Nephron progenitor cell (in vitro differentiated cells): ENCODE measurements around the gene C17orf50.
"Not testable (repeated sequence)": the region's sequence is repeated elsewhere in the genome, so short reads cannot be mapped to it uniquely, and the experiment has no call there.

ENCODE experiments used
- DNase-seq: peaks from one replicate; pipeline ENCODE4 v3.0.0; 2021
- H3K27ac Mint-ChIP-seq: 2 replicates; pipeline ENCODE4 v1.8.0; 2021; ENCODE audit warnings: mild to moderate bottlenecking, moderate library complexity, mixed read lengths
- H3K27me3 Mint-ChIP-seq: 2 replicates; pipeline ENCODE4 v1.8.0; 2021; ENCODE audit warnings: mild to moderate bottlenecking, low read depth, mixed read lengths; ENCODE audit not compliant: poor library complexity
- H3K36me3 Mint-ChIP-seq: 2 replicates; pipeline ENCODE4 v1.8.0; 2021; ENCODE audit warnings: low read depth, mixed read lengths
- H3K4me1 Mint-ChIP-seq: 2 replicates; pipeline ENCODE4 v1.8.0; 2021; ENCODE audit warnings: mixed read lengths
- H3K4me3 Mint-ChIP-seq: 2 replicates; pipeline ENCODE4 v1.8.0; 2021; ENCODE audit warnings: mild to moderate bottlenecking, moderate library complexity, mixed read lengths
- H3K9me3 Mint-ChIP-seq: 2 replicates; pipeline ENCODE4 v1.8.0; 2021; ENCODE audit warnings: mild to moderate bottlenecking, moderate library complexity, mixed read lengths
- TF ChIP-seq, protein P1 (sequence below): fragments of 200-600 bp; sonication (generic); IDR thresholded peaks from 2 replicates; pipeline ENCODE4 v1.5.0; 2021; ENCODE audit warnings: antibody characterized with exemption

The C17orf50 gene

DNA sequence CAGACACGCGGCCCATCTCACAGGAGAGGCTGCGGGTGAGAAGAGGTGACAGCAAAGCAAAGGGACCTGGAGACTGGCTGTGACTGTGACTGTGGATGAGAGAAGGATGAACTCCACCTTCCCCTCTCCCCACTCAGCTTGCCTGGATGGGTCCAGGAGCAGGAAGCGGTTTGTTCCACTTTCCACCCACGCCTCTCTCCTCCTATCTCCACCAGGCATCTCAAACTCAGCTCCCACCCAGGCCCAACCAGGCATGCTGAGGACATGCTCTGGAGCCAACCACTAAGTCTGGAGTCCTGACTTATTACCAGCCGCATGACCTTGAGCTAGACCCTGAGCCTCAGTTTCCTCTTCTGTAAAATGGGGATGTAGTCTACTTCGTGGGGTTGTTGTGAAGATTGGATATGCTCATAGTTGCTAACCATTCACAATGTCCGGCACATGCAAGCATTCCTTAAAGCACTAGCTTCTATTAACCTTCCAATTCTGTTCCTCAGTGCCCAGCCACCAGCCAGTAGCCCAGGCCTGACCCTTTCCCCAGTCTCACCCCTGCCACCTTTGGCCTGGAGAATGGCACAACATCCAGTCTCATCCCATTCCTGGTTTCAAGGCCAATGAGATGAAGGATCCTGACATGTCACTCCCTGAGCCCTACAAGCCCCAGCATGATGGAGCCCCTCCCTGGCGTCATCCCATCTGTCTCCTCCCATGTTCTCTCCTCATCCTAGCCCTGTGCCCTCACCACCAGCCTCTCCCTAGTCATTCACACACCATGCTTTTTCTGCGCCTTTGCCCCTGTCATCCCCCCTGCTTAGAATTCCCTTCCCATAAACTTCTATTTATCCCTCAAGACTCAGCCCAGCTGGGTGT, 9.9 kb upstream of the C17orf50 start:
- Mint-ChIP-seq H3K4me1 (peaks cover 35% of the 10 kb centered on the region), H3K27me3 (peaks cover 49% of the 10 kb centered on the region), H3K9me3 (no peaks in the 10 kb centered on the region), H3K4me3 (peak overlapping the region; percentile 71), H3K36me3 (no peaks in the 10 kb centered on the region), H3K27ac (no peak overlapping the region)
- TF ChIP-seq, protein P1, sequence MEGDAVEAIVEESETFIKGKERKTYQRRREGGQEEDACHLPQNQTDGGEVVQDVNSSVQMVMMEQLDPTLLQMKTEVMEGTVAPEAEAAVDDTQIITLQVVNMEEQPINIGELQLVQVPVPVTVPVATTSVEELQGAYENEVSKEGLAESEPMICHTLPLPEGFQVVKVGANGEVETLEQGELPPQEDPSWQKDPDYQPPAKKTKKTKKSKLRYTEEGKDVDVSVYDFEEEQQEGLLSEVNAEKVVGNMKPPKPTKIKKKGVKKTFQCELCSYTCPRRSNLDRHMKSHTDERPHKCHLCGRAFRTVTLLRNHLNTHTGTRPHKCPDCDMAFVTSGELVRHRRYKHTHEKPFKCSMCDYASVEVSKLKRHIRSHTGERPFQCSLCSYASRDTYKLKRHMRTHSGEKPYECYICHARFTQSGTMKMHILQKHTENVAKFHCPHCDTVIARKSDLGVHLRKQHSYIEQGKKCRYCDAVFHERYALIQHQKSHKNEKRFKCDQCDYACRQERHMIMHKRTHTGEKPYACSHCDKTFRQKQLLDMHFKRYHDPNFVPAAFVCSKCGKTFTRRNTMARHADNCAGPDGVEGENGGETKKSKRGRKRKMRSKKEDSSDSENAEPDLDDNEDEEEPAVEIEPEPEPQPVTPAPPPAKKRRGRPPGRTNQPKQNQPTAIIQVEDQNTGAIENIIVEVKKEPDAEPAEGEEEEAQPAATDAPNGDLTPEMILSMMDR, result no peak
- DNase-seq, result no peak

DNA sequence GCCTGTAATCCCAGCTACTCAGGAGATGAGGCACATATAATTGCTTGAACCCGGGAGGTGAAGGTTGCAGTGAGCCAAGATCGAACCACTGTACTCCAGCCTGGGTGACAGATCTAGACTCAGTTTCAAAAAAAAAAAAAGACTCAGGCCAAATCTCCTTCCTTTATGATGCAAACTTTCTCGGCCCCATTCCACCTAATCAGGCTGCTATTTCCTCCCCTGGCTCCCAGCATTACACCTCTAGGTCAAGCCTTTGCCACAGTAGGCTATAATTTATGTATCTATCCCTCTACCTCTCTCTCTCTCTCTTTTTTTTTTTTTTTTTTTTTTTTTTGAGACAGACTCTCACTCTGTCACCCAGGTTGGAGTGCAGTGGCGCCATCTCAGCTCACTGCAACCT, 9.1 kb upstream of the C17orf50 start:
- H3K27ac Mint-ChIP-seq, H3K9me3 Mint-ChIP-seq, DNase-seq, H3K36me3 Mint-ChIP-seq, H3K4me3 Mint-ChIP-seq: not testable (repeated sequence)
- peaks cover 52% of the 10 kb centered on the region for H3K27me3 Mint-ChIP-seq
- H3K4me1 Mint-ChIP-seq, result peaks cover 35% of the 10 kb centered on the region

DNA sequence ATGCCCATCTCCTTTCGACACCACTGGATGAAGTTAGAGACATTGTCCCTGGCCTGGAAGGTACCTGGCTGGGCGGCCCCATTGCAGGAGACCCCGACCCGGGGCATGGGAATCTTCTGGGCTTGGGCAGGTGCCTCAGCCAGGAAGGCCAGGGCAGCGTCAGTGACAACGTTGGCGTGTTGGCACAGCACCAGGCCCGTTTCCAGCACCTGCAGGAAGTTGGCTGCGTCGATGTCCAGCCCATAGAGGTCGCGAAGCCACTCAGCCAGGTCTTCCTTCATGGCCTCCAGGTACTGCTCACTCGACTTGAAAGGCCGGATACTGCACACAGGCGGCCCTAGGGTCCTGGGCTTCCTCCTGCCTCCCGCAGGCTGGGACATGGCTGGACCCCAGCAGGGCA, 8.2 kb upstream of the C17orf50 start:
- H3K27ac Mint-ChIP-seq, result no peak overlapping the region
- peaks cover 52% of the 10 kb centered on the region for H3K27me3 Mint-ChIP-seq
- DNase-seq, result no peak

DNA sequence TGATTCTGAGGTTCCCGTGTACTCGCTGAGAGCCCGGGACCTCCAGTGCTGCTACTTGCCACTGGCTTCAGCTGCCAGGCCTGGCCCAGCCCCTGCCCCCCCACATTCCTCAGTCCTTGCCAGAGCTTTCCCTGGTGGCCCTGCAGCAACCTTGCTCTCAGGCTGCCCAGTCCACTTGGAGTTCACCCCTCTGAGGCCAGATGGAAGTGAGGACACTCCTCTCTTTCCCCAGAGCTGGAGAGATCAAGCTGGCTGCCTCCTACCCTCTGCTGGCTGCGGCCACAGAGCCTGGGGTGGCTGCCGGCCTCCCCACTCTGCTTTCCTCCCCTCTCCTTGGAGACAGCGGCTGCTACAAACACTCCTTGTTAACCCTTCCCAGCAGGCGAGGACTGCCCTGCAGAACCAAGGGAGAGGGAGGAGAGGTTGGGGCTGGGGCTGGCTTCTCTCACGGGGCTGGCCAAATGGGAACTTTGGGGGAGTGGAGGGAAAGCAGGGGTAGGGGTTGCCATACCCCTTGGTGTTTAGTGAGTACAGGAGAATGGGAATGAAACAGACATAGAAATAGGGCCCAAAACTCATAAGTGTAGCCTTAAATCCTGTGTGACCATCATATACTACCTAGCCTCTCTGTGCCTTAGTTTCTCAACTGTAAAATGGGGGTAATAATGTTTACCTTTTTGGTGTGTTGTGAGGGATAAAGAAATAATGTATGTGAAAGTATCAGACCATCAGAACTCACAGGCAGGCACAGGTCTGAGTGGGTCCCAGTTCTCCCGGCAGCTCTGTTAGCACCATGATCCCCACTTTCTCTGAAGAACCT, 7.5 kb upstream of the C17orf50 start, which contains the start of gene GAS2L2:
GAS2L2 (minus strand) TSS at position 295 of the 820 bp plus-strand sequence. CDS start 389 bp downstream, outside the sequence.
- no peak within 1 kb of the TSS for H3K27ac Mint-ChIP-seq
- H3K4me1 Mint-ChIP-seq, result peaks cover 35% of the 10 kb centered on the region
- H3K9me3 Mint-ChIP-seq, result no peaks in the 10 kb centered on the region
- no peak within 1 kb of the TSS for H3K4me3 Mint-ChIP-seq
- DNase-seq, result no peak
- TF ChIP-seq, protein P1, result no peak
- peaks cover 50% of the 10 kb centered on the region for H3K27me3 Mint-ChIP-seq
- H3K36me3 Mint-ChIP-seq, result no peaks in the 10 kb centered on the region

More for the DNA sequence above, 8.2 kb upstream of the C17orf50 start:
- TF ChIP-seq, protein P1, result no peak
- H3K9me3 Mint-ChIP-seq, result no peaks in the 10 kb centered on the region
- H3K36me3 Mint-ChIP-seq, result no peaks in the 10 kb centered on the region
- H3K4me1 Mint-ChIP-seq, result peaks cover 35% of the 10 kb centered on the region
- no peak overlapping the region for H3K4me3 Mint-ChIP-seq

DNA sequence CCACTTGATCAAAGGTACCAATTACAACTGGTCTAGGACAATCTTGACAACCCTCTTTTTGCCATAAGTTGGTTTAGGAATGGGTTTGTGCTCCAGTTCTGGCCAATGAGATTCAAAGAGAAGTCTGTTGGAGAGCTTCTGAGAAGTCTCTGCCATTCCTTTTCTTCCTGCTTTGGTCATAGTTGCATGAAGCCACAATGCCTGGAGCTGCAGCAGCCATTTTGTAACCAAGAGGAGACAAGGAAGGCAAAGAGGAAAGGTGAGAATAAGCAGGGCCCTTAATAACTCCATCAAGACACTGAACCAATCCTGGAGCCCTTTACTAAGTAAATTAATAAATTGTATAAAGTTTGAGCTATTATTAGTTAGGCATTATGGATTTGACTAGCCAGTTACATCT, 3.4 kb upstream of the C17orf50 start:
- peaks cover 19% of the 10 kb centered on the region for H3K27me3 Mint-ChIP-seq
- TF ChIP-seq, protein P1, result no peak
- no peak for DNase-seq
- H3K36me3 Mint-ChIP-seq, result no peaks in the 10 kb centered on the region
- H3K4me3 Mint-ChIP-seq, result no peak overlapping the region
- H3K4me1 Mint-ChIP-seq, result peaks cover 12% of the 10 kb centered on the region
- no peak overlapping the region for H3K27ac Mint-ChIP-seq
- no peaks in the 10 kb centered on the region for H3K9me3 Mint-ChIP-seq

DNA sequence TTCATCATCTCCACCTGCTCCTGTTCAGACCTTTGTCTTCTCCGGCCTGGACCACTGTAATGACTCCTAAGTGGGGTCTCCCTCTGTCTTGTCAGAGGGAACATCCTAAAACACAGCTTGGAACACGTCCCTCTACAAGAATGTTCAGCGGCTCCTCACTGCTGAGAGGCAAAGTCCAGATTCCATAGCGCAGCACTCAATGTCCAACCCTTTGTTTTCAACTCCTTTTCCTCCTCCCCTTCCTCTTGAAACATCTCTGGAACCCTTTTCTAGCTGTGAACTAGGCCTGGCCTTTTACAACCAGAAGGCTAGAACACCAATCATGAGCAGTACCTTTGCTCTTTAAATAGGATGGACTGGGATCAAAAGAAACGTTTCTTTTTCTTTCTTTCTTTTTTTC, 914 bp downstream of the C17orf50 start:
- DNase-seq, result no peak
- Mint-ChIP-seq H3K36me3 (no peaks in the 10 kb centered on the region), H3K9me3 (no peaks in the 10 kb centered on the region), H3K4me1 (peaks cover 25% of the 10 kb centered on the region), H3K27me3 (peaks cover 11% of the 10 kb centered on the region), H3K4me3 (no peak overlapping the region), H3K27ac (no peak overlapping the region)
- TF ChIP-seq, protein P1, result no peak
